Activated CD4-positive, alpha-beta T cell treated with anti-CD3 and anti-CD28 coated beads, Interleukin-2, Interleukin-4, amounts not matched to agents 100 ng/mL and 50 ng/mL, durations not matched to agents 16 hours and 8 hours (primary cell): ENCODE data around the gene AMPD3.

Source experiments
- DNase-seq: peaks from one replicate; pipeline ENCODE4 v3.0.0-alpha.2; 2020; ENCODE audit warnings: low spot score

The AMPD3 gene

DNA sequence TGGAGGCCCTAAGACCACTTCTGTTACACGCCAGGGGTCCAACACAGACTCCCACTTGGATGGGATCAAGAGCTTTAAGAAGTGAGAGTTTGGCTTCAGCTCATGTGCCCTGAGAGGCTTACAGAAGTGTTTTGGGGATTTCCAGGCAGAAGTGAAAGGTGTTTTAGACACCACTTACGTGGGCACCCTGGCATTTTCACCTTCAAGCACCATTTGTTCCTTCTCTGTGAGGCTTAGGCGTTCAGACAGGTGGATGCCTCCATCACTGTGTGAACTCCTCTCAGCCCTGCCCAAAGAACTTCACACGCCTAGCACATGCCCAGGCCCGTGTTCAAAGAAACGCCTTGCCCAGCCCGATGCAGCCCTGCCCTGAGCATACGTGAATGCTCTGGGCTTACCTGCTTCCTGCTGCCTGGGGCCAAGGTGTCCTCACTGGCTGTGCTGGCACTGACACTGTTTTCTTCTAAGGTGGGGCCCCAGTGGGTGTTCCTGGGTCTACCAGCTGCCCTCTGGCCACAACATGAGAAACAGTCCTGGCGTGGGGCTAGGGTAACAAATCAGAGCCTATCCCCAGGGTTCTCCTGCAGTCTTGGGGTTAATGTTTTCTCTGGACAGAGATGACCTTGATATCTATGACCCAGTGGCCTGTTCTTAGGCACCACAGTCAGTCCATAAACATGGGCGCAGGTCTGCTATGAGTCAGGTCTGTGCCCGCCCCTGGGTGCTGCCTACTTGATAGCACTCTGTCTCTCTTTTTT is 34.0 kb downstream of the AMPD3 start:
- DNase-seq = no peak

DNA sequence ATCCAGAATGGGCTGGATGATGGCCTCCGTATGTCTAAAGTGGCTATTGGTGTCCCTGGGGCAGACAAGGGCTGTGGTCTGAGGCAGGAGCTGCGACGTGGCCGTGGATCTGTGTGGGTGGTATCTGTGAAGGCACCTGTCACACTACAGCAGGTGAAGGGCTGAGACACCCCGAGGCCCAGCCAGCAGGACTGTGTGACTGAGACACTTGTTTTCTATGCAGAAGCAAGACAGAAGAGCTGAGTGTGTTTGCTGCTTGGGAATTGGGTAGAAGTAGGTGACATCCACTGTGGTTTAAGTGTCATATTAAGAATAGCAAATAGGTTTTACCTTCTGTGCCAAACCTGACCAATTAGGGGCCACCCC is 35.0 kb downstream of the AMPD3 start:
- no peak for DNase-seq

DNA sequence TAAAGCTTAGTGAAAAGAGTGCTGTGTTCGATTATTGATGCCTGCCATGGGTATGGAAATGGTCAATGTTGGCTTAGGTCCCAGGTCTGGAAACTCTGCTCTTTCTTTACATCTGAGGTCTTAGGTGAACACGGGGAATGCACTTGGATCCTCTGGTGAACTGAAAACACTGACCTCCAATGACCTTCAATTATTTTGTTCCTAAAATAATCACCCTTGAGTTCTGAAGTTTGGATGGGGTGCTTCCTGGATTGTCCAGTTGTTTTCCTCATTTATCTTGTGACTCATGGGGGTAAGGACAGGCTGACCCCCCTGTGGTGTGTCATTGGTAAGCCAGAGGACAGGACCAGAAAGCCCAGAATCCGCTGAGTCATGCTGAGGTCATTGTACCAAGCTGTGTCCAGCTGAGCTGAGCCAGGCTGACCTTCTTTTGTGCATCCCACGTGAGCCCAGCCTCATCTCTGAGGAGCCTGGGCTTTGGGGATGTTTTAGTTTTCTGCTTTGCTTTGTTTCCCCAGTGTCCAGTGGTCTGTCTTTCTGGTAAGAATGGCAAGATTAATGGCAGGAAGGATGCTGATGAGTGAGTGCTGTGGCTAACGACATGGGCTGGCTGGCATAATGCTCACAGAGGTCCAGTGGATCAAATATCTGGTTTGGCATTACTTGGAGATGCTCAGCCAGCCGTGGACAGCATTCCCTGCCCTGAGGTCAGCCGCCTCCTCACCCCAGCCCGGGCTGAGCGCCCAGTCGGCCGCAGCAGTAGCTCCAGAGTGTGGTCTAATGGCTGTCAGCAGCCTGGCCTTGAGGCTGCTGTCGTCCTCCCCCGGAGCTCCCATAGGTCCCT is 35.6 kb downstream of the AMPD3 start:
- no peak for DNase-seq

DNA sequence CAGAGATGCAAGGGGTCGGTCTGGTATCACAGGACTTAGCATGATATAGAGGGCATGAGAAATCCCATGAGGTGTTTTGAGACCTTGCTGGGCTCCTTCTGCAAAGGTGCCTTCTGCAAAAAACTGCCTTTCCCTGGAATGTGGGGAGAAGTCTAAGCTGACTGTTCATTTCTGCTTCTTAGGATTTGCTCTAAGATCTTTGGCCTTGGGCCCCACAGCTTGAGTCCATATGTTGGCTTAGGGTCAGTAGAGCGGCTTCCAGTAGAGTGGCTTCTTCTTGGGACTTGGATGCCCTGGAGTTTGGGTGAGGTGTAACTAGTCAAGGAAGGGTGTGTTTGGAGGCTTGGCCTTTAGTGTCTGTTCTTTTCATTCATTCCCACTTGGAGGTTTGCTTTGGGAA is 37.0 kb downstream of the AMPD3 start:
- no peak for DNase-seq

DNA sequence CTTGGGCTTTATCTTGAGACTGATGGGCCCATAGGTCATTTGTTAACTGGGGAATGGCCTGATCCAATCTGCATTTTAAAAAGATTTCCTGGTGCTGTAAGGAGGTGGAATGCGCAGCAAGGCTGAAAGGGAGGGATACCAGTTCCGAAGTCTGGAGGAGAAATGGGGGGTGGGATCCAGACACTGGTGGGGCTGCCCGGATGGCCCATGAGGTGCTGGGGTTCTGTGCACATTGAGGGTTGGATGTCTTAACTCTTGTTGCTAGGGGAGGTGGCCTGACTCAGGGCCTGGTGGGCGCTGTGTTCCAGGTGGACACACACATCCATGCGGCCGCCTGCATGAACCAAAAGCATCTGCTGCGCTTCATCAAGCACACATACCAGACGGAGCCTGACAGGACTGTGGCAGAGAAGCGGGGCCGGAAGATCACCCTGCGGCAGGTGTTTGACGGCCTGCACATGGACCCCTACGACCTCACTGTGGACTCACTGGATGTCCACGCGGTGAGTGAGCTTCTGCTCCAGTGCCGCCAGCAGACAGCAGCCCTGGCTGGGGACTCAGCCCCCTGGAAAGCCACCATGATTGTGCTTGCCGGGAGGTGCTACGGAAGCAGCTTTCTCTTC is 38.1 kb downstream of the AMPD3 start:
- no peak for DNase-seq

DNA sequence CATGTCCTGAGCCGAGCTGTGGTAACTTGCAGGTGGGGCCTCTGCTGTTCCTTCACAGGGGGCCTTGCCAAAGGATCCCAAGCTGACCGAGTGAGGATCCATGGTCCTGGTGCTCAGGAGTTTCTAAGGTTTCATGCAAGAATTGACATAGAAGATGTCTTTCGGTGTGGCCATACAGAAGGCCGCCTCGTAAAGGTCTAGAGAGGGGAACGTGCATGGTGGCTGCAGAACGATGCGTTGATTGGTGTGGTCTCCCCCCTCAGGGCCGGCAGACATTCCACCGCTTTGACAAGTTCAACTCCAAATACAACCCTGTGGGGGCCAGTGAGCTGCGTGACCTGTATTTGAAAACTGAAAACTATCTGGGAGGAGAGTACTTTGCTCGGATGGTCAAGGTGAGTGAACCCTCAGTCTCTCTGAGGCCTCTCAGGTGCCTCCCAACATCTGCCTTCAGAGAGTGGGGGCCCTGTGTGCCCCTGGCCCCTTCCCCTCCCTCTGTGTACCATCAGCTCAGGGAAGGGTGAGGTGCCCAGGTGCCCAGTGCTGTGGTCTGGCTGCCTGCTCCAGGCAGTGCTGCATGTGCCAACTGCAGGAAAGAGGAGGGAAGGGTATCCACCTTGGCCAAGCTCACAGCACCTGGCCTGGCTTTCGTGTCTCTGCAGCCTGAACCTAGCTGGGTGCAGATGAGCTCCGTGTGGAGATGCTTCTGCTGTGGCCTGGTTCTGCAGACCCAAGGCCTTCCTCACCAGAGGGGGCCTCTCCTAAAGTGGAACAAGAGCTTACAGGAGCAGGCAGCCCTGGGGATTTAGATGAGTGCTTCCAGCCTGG is 39.8 kb downstream of the AMPD3 start:
- DNase-seq = no peak

DNA sequence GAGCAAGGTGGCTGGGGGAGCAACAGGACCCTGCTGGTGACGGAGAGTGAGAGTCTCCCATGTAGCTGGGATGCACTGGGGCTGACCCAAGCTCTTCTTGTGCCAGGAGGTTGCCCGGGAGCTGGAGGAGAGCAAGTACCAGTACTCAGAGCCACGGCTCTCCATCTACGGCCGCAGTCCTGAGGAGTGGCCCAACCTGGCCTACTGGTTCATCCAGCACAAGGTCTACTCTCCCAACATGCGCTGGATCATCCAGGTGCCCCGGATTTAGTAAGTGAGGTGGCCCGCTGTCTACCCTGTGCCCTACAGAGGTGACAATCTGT is 40.4 kb downstream of the AMPD3 start:
- DNase-seq = no peak

DNA sequence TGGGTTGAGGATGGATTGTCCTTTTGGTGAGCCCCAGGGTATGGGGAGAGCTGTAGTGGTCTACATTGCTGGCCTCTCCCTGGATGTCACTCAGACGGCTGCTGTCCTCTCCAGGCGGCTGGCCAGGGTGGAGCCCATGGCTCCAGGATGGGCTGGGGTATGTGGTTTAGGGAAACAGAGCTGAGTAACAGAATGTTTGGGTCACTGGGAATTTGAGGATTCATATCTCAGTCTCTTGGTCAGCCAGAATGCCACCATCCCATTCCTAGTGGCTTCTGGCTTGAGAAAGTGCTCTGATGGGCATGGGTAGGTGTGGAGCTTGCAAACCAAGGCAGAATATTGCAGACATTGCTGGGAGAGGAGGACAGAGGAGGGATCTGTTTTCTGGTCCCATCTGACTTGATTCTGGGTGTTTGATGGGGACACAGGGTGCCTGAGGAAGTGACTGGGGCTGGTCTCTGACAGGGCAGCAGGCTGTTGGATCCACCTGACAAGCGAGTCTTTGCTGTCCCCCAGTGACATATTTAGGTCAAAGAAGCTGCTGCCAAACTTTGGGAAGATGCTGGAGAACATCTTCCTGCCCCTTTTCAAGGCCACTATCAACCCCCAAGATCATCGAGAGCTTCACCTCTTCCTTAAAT is 41.4 kb downstream of the AMPD3 start:
- no peak for DNase-seq

DNA sequence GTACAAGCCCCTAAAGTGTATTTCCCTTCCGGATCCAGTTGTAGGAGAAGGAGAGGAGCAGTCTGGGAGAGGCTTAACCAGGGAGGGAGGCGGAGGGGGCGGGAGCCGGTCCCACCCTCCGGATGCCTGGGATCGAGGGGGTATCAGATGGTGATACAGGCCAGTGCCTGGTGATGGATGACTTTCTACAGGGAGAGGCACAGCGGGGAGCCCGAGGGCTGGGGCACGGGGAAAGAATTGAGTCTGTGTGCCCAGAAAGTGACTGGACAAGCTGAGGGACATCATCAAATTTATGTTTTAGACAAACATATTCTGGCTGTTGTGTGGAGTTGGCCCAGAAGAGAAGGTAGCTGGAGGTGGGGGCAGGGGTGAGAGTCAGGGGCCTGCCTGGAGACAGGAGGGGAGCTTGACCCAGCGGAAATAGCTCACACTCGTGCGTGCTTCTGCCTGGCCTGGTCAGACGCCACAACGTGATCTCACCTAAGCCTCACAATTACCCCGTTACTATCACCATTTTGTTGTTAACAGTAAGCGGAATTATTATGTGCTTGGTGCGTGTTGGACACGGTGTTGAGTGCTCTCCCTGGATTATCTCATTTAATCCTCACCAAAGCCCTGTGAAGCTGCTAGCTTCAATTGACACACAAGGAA is 42.4 kb downstream of the AMPD3 start:
- DNase-seq = no peak

DNA sequence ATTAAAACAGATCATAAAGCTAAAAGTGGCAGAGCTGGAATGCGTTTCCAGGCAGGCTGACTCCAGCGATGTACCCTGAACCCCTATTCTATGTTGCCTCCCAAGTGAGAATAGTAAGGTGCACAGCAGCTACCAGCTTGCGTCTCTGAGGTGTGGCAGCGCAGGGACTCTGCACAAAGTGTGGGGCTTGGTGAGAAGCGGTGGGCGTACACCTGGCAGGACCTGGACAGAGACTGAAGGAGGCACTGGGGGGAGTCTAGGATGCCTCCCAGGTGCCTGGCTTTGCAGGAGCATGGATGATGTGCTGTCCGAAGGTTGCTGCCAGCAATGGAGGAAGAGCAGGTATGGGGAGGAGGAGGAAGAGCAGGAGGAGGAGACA is 42.9 kb downstream of the AMPD3 start:
- no peak for DNase-seq

DNA sequence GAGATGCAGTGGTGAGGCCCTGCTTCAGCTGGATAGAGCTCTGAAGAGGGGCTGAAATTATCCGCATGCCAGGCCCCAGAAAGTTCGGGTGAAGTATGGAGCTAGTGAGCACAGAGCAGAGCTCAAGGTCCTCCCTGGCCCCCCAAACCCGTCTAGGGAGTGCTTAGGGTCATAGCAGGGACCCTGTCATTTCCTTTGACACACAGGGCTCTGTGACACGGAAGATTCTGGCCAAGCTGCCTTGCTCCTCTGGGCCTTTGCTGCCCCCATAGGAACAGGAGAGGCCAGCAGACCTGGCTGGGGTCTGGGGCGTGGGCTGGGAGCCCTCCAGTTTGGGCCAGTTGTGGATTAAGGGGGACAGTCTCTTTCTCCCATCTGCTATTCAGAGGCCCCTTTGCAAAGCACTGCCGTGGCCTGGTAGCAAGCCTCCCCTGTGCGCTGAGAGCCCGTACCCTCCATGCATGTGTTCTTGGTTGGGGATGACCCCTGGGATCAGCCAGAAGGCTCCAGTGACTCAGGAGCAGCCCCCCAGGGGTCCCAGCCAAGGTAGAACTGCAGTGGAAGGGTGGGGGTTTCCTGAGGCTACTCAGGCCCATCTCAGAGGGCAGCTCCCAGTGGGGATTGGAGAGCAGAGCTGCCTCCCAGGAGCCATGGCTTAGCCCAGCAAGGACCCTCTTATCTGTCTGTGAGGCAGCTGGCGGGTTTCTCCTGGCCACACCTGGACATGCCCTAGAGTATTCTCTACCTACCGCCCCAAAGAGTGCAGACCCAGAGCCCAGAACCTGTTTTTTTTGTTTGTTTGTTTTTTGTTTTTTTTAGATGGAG is 43.6 kb downstream of the AMPD3 start:
- no peak for DNase-seq

DNA sequence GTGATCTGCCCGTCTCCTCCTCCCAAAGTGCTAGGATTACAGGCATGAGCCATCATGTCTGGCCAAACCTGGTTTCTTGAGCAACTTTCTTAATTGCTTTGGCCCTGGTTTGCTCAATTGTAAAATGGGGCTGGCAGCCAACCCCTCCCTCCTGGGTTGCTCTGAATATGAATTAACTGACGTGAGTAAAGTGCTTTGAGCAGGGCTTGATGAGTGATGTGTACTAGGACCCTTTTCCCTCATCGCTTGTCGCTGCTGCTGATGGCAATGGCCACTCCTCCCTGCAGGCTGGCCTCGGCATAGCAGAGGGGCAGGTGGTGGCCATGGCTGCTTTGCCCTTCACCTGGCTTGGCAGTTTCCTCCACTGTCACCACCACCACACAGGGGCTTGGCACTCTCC is 44.4 kb downstream of the AMPD3 start:
- DNase-seq = no peak

DNA sequence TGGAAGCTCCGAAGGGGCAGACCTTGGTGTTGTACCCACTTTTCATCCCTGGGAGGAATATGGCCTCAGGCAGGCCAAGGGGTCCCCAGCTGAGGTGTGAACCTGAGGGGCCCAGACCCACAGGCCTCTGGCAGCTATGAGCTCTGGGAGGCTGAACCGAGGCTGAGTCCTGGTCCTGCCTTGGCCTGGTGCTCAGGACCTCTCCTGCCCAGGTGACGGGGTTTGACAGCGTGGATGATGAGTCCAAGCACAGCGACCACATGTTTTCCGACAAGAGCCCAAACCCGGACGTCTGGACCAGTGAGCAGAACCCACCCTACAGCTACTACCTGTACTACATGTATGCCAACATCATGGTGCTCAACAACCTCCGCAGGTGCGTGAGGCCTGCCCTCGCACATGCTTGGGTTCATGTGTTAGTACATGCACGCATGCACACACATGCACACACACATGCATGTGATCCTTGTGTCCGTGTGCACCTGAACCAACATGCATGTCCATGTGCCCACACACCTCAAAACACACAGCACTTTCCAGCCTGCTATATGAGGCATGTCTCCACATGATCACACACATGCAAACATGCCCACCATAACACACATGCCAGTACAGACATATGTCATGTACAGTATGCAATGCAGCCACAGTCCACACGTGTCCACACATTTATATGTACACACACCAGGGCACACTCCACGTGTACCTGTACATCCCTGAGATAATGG is 45.0 kb downstream of the AMPD3 start:
- no peak for DNase-seq

DNA sequence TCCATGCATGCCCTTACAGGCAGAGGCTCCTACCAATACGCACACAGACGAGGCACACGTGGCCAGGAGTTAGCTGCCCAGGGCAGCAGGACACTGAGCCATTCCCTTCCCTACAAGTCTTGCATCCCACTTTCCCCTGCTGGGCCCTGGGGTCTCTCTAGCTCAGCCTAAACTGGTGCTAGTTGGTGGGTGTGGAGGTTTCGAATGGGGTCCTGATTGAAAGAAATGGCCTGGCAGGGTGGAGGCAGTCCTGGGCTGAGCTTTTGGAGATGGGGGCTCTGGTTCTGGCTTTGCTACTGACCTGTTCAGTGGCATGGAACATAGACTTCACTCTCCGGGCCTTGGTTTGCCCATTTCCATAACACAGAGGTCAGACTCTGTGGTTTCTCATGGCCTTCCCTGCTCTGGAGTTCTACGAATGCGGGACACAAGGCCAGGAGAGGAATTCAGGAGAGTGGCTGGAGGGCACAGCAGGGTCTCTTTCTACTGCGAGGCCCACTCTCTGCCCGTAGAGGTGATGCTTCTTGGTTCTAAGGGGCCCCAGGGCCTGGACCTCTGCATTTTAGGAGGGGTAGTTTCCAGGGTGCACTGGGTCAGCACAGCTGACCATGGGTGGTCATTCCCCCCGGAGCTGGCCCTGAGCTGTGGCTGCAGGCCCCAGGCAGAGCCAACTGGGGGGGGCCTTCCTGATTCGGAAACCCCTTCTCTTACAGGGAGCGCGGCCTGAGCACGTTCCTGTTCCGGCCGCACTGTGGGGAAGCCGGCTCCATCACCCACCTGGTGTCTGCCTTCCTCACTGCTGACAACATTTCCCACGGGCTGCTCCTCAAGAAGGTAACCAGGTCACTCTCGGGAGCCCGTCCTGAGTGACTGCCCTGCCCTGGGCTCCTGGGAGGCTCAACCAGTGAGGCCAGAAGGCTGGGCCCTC is 46.0 kb downstream of the AMPD3 start:
- no peak for DNase-seq

DNA sequence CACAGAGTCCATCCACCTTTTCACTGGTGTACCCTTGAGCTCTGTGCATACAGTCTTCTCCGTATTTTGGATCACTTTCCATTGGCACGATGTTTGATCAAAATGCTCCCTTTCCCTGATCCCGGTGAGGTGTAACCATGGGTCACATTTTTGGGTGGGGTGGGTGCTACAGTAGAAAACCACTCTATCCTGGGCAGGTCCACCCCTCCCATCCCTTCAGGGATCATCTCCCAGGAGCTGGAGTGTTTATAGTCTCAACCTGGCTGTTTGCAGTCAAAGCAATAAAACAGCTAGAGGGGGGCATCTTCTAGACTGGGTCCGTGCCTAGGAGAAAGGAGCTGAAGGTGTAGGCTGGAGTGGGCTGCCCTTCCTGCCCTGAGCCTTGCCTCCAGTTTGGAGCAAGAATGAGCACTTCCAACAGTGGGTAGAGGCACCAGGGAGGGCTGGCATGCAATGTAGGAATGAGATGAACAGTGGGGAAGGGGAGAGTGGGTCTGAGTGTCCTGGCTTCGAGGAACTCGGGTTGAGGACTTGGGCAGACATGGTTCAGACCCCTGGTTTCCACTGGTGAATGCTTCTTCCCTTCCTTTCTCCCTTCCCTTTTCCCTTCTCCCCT is 47.1 kb downstream of the AMPD3 start:
- no peak for DNase-seq

DNA sequence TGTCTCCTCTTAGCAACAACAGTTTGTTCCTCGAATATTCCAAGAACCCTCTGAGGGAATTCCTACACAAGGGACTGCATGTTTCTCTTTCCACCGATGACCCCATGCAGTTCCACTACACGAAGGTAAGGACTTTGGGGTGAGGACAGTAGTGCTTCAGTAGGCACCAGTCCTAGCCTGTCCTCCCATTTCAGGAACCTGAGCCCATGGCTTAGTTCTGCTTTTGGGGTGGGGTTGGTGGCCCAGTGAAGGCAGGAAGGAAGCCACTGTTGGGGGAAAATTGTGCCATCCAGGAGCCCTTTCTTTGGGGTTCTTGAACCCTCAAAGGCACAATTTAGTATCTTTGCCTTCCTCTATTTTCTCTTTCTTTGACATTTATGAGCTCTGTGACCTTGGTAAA is 47.7 kb downstream of the AMPD3 start:
- no peak for DNase-seq

DNA sequence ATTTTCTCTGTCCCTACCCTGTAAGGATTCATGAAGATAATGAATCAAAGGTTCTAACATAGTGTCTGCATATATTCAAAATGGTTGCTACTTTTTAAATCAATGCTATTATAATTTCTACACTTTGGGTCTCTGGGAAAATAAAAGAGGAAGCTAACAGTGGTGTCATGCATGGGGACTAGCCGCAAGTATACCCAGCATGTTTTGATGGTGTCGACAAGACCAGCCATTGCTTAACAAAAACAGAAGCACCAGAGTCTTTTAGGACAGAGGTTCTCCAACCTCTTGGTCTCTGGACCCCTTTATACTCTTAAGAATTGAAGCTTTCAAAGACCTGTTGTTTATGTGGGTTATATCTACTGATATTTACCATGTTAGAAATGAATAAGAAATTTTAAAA is 48.2 kb downstream of the AMPD3 start:
- DNase-seq = no peak

DNA sequence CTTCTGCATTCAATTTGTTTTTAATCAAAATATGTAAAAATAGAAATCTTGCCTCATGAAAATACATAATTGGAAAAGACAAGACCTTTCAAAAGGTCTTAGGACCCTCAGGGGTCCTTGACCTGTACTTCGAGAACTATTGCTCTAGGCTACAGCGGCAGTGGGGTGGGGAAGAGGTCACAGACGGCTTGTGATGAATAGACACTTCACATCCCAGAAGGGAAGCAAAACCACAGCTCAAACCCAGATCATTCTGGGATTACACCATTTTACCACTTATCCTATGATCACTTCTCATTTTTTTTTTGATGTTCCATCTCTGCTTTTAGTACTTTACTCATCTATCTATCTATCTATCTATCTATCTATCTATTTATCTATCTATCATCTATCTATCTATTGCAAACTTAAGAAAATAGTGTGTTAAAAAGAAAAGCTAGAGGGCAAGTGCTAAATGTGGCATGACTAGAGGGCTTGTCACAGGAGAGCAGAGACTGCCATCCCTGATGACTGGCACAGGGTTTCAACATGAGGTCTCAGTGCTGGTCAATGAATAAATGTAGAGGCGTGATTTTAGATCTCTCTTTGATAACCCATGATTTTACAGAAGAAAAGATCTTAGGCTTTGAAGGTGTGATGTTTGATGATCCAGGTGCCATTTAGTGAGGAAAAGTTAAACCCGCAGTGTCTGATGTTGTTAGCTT is 48.9 kb downstream of the AMPD3 start:
- DNase-seq = no peak
